H9 (cell line): ENCODE data around the gene MCEMP1. TPM values are rescaled to one million over a fixed set of nuclear protein-coding genes. Genes with fewer than 3 reads are reported as not detected.

Experiments used
- DNase-seq: peaks from one replicate; pipeline ENCODE4 v3.0.0-alpha.2; 2017
- H2AFZ ChIP-seq: one replicate; pipeline ENCODE4 v1.6.1; 2013; ENCODE audit warnings: mild to moderate bottlenecking, low read length, control low read depth, moderate library complexity
- H2AK5ac ChIP-seq: 2 replicates; pipeline ENCODE4 v1.6.1; 2013; ENCODE audit warnings: low read length, control low read depth, mixed read lengths; ENCODE audit not compliant: insufficient read length
- H2BK120ac ChIP-seq: one replicate; pipeline ENCODE4 v1.6.1; 2013; ENCODE audit warnings: low read depth, mild to moderate bottlenecking, low read length, control low read depth, inconsistent platforms; ENCODE audit not compliant: poor library complexity, severe bottlenecking
- H2BK12ac ChIP-seq: 2 replicates; pipeline ENCODE4 v1.6.1; 2013; ENCODE audit warnings: low read length, control low read depth, mixed read lengths, low read depth; ENCODE audit not compliant: insufficient read length
- H2BK15ac ChIP-seq: 2 replicates; pipeline ENCODE4 v1.6.1; 2013; ENCODE audit warnings: low read depth, low read length, control low read depth
- H2BK20ac ChIP-seq: one replicate; pipeline ENCODE4 v1.6.1; 2013; ENCODE audit warnings: low read depth, mild to moderate bottlenecking, low read length, control low read depth, inconsistent platforms; ENCODE audit not compliant: poor library complexity, severe bottlenecking
- H2BK5ac ChIP-seq: 2 replicates; pipeline ENCODE4 v1.6.1; 2013; ENCODE audit warnings: low read length, control low read depth, mixed read lengths; ENCODE audit not compliant: insufficient read length
- H3K14ac ChIP-seq: 2 replicates; pipeline ENCODE4 v1.6.1; 2013; ENCODE audit warnings: low read length, control low read depth; ENCODE audit not compliant: insufficient read depth
- H3K18ac ChIP-seq: 2 replicates; pipeline ENCODE4 v1.6.1; 2013; ENCODE audit warnings: low read depth, mild to moderate bottlenecking, mixed read lengths, low read length, control low read depth; ENCODE audit not compliant: insufficient read length
- H3K23ac ChIP-seq: 2 replicates; pipeline ENCODE4 v1.6.1; 2013; ENCODE audit warnings: low read length, control low read depth, mixed read lengths, low read depth; ENCODE audit not compliant: insufficient read length
- H3K23me2 ChIP-seq: 2 replicates; pipeline ENCODE4 v1.6.1; 2013; ENCODE audit warnings: low read depth, mild to moderate bottlenecking, mixed read lengths, low read length, control low read depth; ENCODE audit not compliant: insufficient read length, poor library complexity, severe bottlenecking
- H3K27ac ChIP-seq: 2 replicates; pipeline ENCODE4 v1.5.1; 2013; ENCODE audit warnings: low read length, control low read depth, mixed read lengths, low read depth; ENCODE audit not compliant: insufficient read length
- H3K27me3 ChIP-seq: 2 replicates; pipeline ENCODE4 v1.6.1; 2013; ENCODE audit warnings: low read length, control low read depth, inconsistent platforms; ENCODE audit not compliant: insufficient read depth
- H3K4ac ChIP-seq: 2 replicates; pipeline ENCODE4 v1.6.1; 2013; ENCODE audit warnings: low read depth, mild to moderate bottlenecking, control low read depth, inconsistent platforms, low read length, moderate library complexity
- H3K4me1 ChIP-seq: 2 replicates; pipeline ENCODE4 v1.6.1; 2013; ENCODE audit warnings: low read length, control low read depth, inconsistent platforms; ENCODE audit not compliant: insufficient read depth
- H3K4me2 ChIP-seq: 2 replicates; pipeline ENCODE4 v1.6.1; 2013; ENCODE audit warnings: low read length, control low read depth, mixed read lengths; ENCODE audit not compliant: insufficient read length, insufficient read depth
- H3K56ac ChIP-seq: 2 replicates; pipeline ENCODE4 v1.6.1; 2013; ENCODE audit warnings: low read depth, mild to moderate bottlenecking, mixed read lengths, low read length, control low read depth; ENCODE audit not compliant: insufficient read length
- H3K79me1 ChIP-seq: 2 replicates; pipeline ENCODE4 v1.6.1; 2013; ENCODE audit warnings: low read depth, mild to moderate bottlenecking, moderate library complexity, low read length, control low read depth, inconsistent platforms; ENCODE audit not compliant: insufficient read depth, poor library complexity, severe bottlenecking
- H3K79me2 ChIP-seq: 2 replicates; pipeline ENCODE4 v1.6.1; 2013; ENCODE audit warnings: low read length, control low read depth, inconsistent platforms; ENCODE audit not compliant: insufficient read depth
- H3K9ac ChIP-seq: 2 replicates; pipeline ENCODE4 v1.6.1; 2013; ENCODE audit warnings: low read length, control low read depth, mixed read lengths; ENCODE audit not compliant: insufficient read length; ENCODE audit errors: extremely low read depth
- H3K9me3 ChIP-seq: one replicate; pipeline ENCODE4 v1.6.1; 2013; ENCODE audit warnings: low read depth, low read length, inconsistent platforms; ENCODE audit not compliant: control insufficient read depth
- H3T11ph ChIP-seq: one replicate; pipeline ENCODE4 v1.6.1; 2013; ENCODE audit warnings: mild to moderate bottlenecking, low read length, control low read depth, inconsistent platforms
- H4K20me1 ChIP-seq: one replicate; pipeline ENCODE4 v1.6.1; 2013; ENCODE audit not compliant: control insufficient read depth, insufficient read length, insufficient read depth
- H4K5ac ChIP-seq: 2 replicates; pipeline ENCODE4 v1.6.1; 2013; ENCODE audit warnings: low read depth, mild to moderate bottlenecking, mixed read lengths, low read length, control low read depth; ENCODE audit not compliant: insufficient read length
- H4K8ac ChIP-seq: replicated peaks from 2 replicates; pipeline ENCODE4 v1.6.1; 2013; ENCODE audit warnings: low read length, control low read depth, mixed read lengths, low read depth; ENCODE audit not compliant: insufficient read length
- H4K91ac ChIP-seq: 2 replicates; pipeline ENCODE4 v1.6.1; 2013; ENCODE audit warnings: low read depth, mild to moderate bottlenecking, moderate library complexity, mixed read lengths, low read length, control low read depth; ENCODE audit not compliant: insufficient read length
- H3K27ac Mint-ChIP-seq, 3 experiments: 2 replicates in 2 of 3; 3 replicates in 1 of 3; pipeline ENCODE4 v1.8.0; 2020 to 2021; ENCODE audit warnings: mixed read lengths in 3 of 3, mild to moderate bottlenecking in 1 of 3, moderate library complexity in 1 of 3
- H3K27me3 Mint-ChIP-seq: 2 replicates; pipeline ENCODE4 v1.8.0; 2021; ENCODE audit warnings: low read depth, mild to moderate bottlenecking, moderate library complexity, mixed read lengths
- H3K36me3 Mint-ChIP-seq, 3 experiments: 2 replicates in 2 of 3; 3 replicates in 1 of 3; pipeline ENCODE4 v1.8.0; 2020 to 2021; ENCODE audit warnings: low read depth in 3 of 3, mixed read lengths in 3 of 3; ENCODE audit not compliant: insufficient read depth in 1 of 3
- H3K4me1 Mint-ChIP-seq, 2 experiments: 2 replicates each; pipeline ENCODE4 v1.8.0; 2020; ENCODE audit warnings: mixed read lengths in 2 of 2
- H3K4me3 Mint-ChIP-seq, 2 experiments: 2 replicates in 1 of 2; 3 replicates in 1 of 2; pipeline ENCODE4 v1.8.0; 2020 to 2021; ENCODE audit warnings: mild to moderate bottlenecking in 2 of 2, mixed read lengths in 2 of 2, moderate library complexity in 1 of 2
- H3K9me3 Mint-ChIP-seq, 2 experiments: 2 replicates in 1 of 2; 3 replicates in 1 of 2; pipeline ENCODE4 v1.8.0; 2020; ENCODE audit warnings: mild to moderate bottlenecking in 2 of 2, mixed read lengths in 2 of 2, moderate library complexity in 1 of 2
- WGBS: extraction: QIAGEN DNeasy Blood & Tissue Kit; methylation state at CpG from one replicate; pipeline ENCODE4 v1.1.7; 2013; ENCODE audit warnings: missing lambda C conversion rate, low lambda C conversion rate, mixed read lengths; ENCODE audit not compliant: insufficient read length; ENCODE audit errors: extremely low coverage; 5-methylcytosine and 5-hydroxymethylcytosine counted together
- total RNA-seq: library from RNA; stranded (reverse); gene quantifications from 2 replicates; pipeline ENCODE4 v1.2.1, GENCODE V29; 2021
- TF ChIP-seq, protein P1 (sequence below): fragments of 200-600 bp; sonication (generic); conservative IDR thresholded peaks from 3 replicates; pipeline ENCODE4 v1.8.0; 2021; ENCODE audit warnings: antibody characterized with exemption, mild to moderate bottlenecking

Gene MCEMP1
- total RNA-seq, 1 experiment from 2014 or later, result not detected

DNA sequence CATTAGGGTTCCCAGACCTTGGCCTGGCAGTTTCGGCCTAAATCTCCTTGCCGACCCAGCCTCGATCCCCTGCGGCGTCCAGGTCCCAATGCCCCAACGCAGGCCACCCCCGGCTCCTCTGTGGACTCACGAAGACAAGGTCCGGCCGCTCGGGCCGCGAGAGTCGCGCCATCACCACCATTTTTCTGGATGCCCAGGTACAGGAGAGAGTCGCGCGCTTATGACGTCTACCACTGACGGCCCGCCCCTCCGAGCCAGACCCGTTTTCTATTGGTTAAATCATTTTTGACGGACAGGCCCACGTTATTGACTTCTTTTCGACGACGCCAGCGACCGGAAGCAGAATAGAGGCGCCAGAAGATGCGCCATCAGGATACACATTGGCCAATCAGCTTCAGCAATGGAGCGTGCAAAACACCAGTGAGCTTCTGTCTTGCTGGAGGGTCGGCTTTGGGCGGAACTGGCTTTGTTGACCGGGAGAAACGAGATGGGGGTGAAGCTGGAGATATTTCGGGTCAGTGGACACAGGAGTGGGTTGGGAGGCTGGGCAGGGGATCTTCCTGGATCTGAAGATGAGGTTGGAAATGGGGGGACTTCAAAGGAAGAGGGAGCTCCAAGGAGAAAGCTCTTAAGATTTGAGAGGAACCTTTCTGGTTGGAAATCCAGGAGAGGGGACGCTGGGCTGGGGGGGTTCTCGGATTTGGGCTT lies 47.4 kb upstream of the MCEMP1 start, which contains the start of the genes PET100 and XAB2:
Gene PET100, plus strand, starts transcription at position 447 of the 708 bp plus-strand sequence. Its CDS starts 41 bp downstream, at position 488.
Gene XAB2, minus strand, starts transcription at position 199 of the 708 bp plus-strand sequence. Its CDS starts 18 bp downstream, at position 181.
- H4K20me1 ChIP-seq, result no peaks in the 10 kb centered on the region
- no peak within 1 kb of the TSS for H2AFZ ChIP-seq
- peak within 1 kb of the TSS; percentile 88 for H4K5ac ChIP-seq
- H3K4me2 ChIP-seq, result peak within 1 kb of the TSS; percentile 99
- peak within 1 kb of the TSS; percentile 90 to 98 for H3K4me3 Mint-ChIP-seq
- H3K4me1 Mint-ChIP-seq, result peaks cover 15 to 26% of the 10 kb centered on the region in 2 experiments
- H2AK5ac ChIP-seq, result no peak within 1 kb of the TSS
- H3K56ac ChIP-seq, result peak within 1 kb of the TSS; percentile 92
- peak within 1 kb of the TSS; percentile 98 to 99 (median 98) for H3K27ac Mint-ChIP-seq
- H3K23me2 ChIP-seq, result peaks cover 14% of the 10 kb centered on the region
- H3K79me2 ChIP-seq, result peaks cover 28% of the 10 kb centered on the region; the same call in 1 of the 2 replicates
- TF ChIP-seq, protein P1, sequence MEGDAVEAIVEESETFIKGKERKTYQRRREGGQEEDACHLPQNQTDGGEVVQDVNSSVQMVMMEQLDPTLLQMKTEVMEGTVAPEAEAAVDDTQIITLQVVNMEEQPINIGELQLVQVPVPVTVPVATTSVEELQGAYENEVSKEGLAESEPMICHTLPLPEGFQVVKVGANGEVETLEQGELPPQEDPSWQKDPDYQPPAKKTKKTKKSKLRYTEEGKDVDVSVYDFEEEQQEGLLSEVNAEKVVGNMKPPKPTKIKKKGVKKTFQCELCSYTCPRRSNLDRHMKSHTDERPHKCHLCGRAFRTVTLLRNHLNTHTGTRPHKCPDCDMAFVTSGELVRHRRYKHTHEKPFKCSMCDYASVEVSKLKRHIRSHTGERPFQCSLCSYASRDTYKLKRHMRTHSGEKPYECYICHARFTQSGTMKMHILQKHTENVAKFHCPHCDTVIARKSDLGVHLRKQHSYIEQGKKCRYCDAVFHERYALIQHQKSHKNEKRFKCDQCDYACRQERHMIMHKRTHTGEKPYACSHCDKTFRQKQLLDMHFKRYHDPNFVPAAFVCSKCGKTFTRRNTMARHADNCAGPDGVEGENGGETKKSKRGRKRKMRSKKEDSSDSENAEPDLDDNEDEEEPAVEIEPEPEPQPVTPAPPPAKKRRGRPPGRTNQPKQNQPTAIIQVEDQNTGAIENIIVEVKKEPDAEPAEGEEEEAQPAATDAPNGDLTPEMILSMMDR, result no peak
- peak within 1 kb of the TSS; percentile 74 for H3K18ac ChIP-seq
- H3K27me3 Mint-ChIP-seq, result peaks cover 6% of the 10 kb centered on the region
- DNase-seq, result peak; percentile 98
- no peak within 1 kb of the TSS for H2BK15ac ChIP-seq
- peak within 1 kb of the TSS; percentile 74 for H2BK120ac ChIP-seq
- no peak within 1 kb of the TSS for H3K27ac ChIP-seq
- peak within 1 kb of the TSS; percentile 94 for H3K9ac ChIP-seq
- peaks cover 20% of the 10 kb centered on the region for H3K79me1 ChIP-seq
- H3K4ac ChIP-seq, result peak within 1 kb of the TSS; percentile 57; the same call in 1 of the 2 replicates
- H2BK12ac ChIP-seq, result no peak within 1 kb of the TSS
- H3T11ph ChIP-seq, result no peak within 1 kb of the TSS
- H3K9me3 ChIP-seq, result no peaks in the 10 kb centered on the region
- H3K23ac ChIP-seq, result no peak within 1 kb of the TSS
- no peaks in the 10 kb centered on the region for H3K4me1 ChIP-seq
- no peak within 1 kb of the TSS for H4K8ac ChIP-seq
- H3K14ac ChIP-seq, result peak within 1 kb of the TSS; percentile 72
- WGBS, result no CpG with 5 or more reads among the region's 40 CpGs
- H3K36me3 Mint-ChIP-seq, result peaks cover 7 to 27% (median 16%) of the 10 kb centered on the region in 3 experiments; a peak in 6 of 7 replicates
- no peak within 1 kb of the TSS for H2BK20ac ChIP-seq
- no peaks in the 10 kb centered on the region for H3K27me3 ChIP-seq
- H4K91ac ChIP-seq, result peak within 1 kb of the TSS; percentile 90
- H2BK5ac ChIP-seq, result peak within 1 kb of the TSS; percentile 57
- H3K9me3 Mint-ChIP-seq, result no peaks in the 10 kb centered on the region; a peak in 2 of 5 replicates
